ENCODE data around the gene MRO. TPM values are rescaled to one million over a fixed set of nuclear protein-coding genes. Genes with fewer than 3 reads are reported as not detected.

The MRO gene
- total and polyA plus RNA-seq, 2 of the 8 experiments (the other 6 are each of a cell fraction or from before 2014, with no cell fraction given) = 0.65 to 1.0 TPM

- no peak for TF ChIP-seq HDAC2 (IDR thresholded peaks at IDR 0.05; ENCODE audit: borderline replicate concordance in 1 of 2, low read depth in 2 of 2, low read length in 2 of 2)
- no peak for TF ChIP-seq TAF1 (IDR thresholded peaks at IDR 0.05; ENCODE audit: low read depth, low read length)
- TF ChIP-seq BCL11A (IDR thresholded peaks at IDR 0.05; ENCODE audit: low read depth in 2 of 2, low read length in 2 of 2) = no peak
- TF ChIP-seq POLR2AphosphoS5 (IDR thresholded peaks at IDR 0.05; ENCODE audit: low read depth, low read length) = no peak
- TF ChIP-seq MAX (IDR thresholded peaks at IDR 0.05) = no peak
- no peak for TF ChIP-seq NANOG (IDR thresholded peaks at IDR 0.05; ENCODE audit: insufficient read depth, low read depth, low read length, poor library complexity, severe bottlenecking)
- no peak for TF ChIP-seq RBBP5 (IDR thresholded peaks at IDR 0.05; ENCODE audit: borderline replicate concordance, low read depth, low read length)
- TF ChIP-seq SIRT6 (IDR thresholded peaks at IDR 0.05; ENCODE audit: low read length) = no peak
Measured at GRCh38 chr18:50862401-50862800, 42.6 kb upstream of the MRO start (continued).
